ENCODE results near the gene KCNF1. TPM values are rescaled to one million over a fixed set of nuclear protein-coding genes. Genes with fewer than 3 reads are reported as not detected.

KCNF1 gene
- total and polyA plus RNA-seq, 10 of the 15 experiments (the other 5 are each of a cell fraction or from before 2014, with no cell fraction given), result not detected

DNA sequence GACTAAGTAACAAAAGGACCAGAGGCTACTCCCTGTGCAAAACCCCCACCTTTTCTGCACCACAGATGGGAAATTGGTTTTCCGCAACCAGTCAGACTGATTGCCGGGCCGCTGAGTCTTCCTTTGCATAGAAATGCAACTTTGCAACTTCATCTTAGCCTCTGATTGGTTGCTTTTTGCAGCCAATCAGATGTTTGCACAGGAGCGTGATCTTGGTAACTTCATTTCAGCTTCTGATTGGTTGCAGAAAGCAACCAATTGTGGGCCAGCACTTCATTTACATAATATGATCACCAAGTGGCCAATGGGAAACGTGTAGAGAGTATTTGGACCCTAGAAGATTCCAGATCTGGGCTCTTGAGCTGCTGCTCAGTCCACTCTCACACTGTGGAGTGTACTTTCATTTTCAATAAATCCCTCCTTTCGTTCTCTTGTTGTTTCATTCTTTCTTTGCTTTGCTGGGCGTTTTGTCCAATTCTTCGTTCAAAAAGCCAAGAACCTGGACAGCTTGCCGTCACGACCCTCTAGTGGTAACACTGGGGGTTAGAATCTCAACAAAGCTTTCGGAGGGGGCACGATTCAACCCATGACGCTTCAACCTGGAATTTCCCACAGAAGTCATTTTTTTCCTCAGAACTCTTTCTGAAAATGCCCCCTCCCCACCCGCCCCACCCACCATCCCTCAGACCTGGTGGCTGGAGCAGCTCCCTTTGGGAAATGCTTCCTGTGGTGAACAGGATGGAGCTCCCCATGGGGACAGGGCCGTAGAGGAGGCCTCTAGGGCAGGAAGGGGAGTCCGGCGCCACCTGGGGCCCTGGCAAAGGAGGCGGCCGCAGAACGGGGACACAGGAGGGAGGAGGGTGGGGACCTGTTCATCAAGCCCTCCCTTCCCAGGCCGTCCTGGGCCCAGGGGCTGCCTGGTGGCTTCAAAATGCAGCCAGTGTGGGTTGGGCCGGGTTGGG, 31.8 kb upstream of the KCNF1 start:
- POLR2A ChIA-PET, result no interaction called here
- intact Hi-C loops (cut with micrococcal nuclease; ENCODE audit: unreplicated experiment), result no loop called here
- FAIRE-seq (no peak), DNase-seq (ENCODE audit: low read depth, low spot score) (no peak), ATAC-seq (no peak)
- Histone ChIP-seq H3K9me3 (replicated peaks; ENCODE audit: control insufficient read depth, insufficient read depth, low read length) (no peaks in the 10 kb centered on the region; the same call in 2 of the 3 replicates), H3K4me3 (no peak overlapping the region), H3K4me2 (ENCODE audit: control insufficient read depth, insufficient read depth) (no peak overlapping the region), H3K36me3 (ENCODE audit: control insufficient read depth in 2 of 2, insufficient read depth in 2 of 2, low read length in 1 of 2) (no peaks in the 10 kb centered on the region), H4K20me1 (ENCODE audit: control insufficient read depth, insufficient read depth) (no peaks in the 10 kb centered on the region), H3K27me3 (replicated peaks in 1 of 2; ENCODE audit: control insufficient read depth in 2 of 2, insufficient read depth in 2 of 2, low read length in 1 of 2) (peaks cover 2 to 7% of the 10 kb centered on the region in 2 experiments; a peak in 3 of 4 replicates), H2AFZ (ENCODE audit: control insufficient read depth, low read depth, low read length) (no peak overlapping the region), H3K79me2 (ENCODE audit: control insufficient read depth, insufficient read depth, low read length) (no peaks in the 10 kb centered on the region), H3K27ac (ENCODE audit: control insufficient read depth, insufficient read depth) (no peak overlapping the region), H3K4me1 (ENCODE audit: control insufficient read depth, insufficient read depth, low read length) (no peaks in the 10 kb centered on the region; the same call in 1 of the 2 replicates), H3K9ac (ENCODE audit: control insufficient read depth, insufficient read depth, low read length) (no peak overlapping the region)
- BruUV-seq (replicated peaks), result no TSS peak
- in situ Hi-C loops (cut with MboI), result no loop called here
- SMC1A ChIA-PET (ENCODE audit: uncharacterized antibody, unreplicated experiment), result no interaction called here
- TF ChIP-seq POLR2AphosphoS2 (IDR thresholded peaks at IDR 0.05; ENCODE audit: low read depth, low read length) (no peak), SRF (IDR thresholded peaks at IDR 0.05; ENCODE audit: low read depth in 2 of 2, low read length in 2 of 2) (no peak), NFXL1 (IDR thresholded peaks at IDR 0.05; ENCODE audit: borderline replicate concordance) (no peak), ZNF384 (IDR thresholded peaks at IDR 0.05; ENCODE audit: borderline replicate concordance, low read depth, low read length) (no peak), ZZZ3 (IDR thresholded peaks at IDR 0.05; ENCODE audit: control insufficient read depth, insufficient read length, low read depth) (no peak), HSF1 (IDR thresholded peaks at IDR 0.05; ENCODE audit: low read depth, low read length) (no peak), CHD4 (IDR thresholded peaks at IDR 0.05) (no peak), NFYA (IDR thresholded peaks at IDR 0.05; ENCODE audit: borderline replicate concordance, low read depth, low read length) (no peak), STAT1 (conservative IDR thresholded peaks at IDR 0.05) (no peak), TARDBP (IDR thresholded peaks at IDR 0.05; ENCODE audit: borderline replicate concordance) (no peak), ZNF217 (IDR thresholded peaks at IDR 0.05) (no peak), CBX5 (IDR thresholded peaks at IDR 0.05; ENCODE audit: low read depth) (no peak), SMAD5 (IDR thresholded peaks at IDR 0.05; ENCODE audit: low read depth) (no peak), EZH2 (IDR thresholded peaks at IDR 0.05; ENCODE audit: borderline replicate concordance, control insufficient read depth, low read depth, low read length) (no peak), YY1 (IDR thresholded peaks at IDR 0.05; ENCODE audit: low read depth, low read length) (no peak)
- TF ChIP-seq, protein P1, sequence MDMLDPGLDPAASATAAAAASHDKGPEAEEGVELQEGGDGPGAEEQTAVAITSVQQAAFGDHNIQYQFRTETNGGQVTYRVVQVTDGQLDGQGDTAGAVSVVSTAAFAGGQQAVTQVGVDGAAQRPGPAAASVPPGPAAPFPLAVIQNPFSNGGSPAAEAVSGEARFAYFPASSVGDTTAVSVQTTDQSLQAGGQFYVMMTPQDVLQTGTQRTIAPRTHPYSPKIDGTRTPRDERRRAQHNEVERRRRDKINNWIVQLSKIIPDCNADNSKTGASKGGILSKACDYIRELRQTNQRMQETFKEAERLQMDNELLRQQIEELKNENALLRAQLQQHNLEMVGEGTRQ (IDR thresholded peaks at IDR 0.05; ENCODE audit: borderline replicate concordance, low read depth, low read length), result no peak
- RAD21 ChIA-PET (ENCODE audit: unreplicated experiment), result interaction anchor here (0.6 to 1.1 kb wide), 2 partner anchors 13 to 16 kb away, joined by 3 read pairs; no protein-coding TSS in a partner anchor
- CTCF ChIA-PET, result no interaction called here
- WGBS (ENCODE audit: insufficient coverage, insufficient replicate concordance, low lambda C conversion rate, missing lambda C conversion rate), result 44% methylated on average over 19 of the region's 22 CpGs
